ENCODE measurements around the gene VPS13A. TPM values are rescaled to one million over a fixed set of nuclear protein-coding genes. Genes with fewer than 3 reads are reported as not detected.

Gene VPS13A
- total and polyA plus RNA-seq, 4 donors = 3.7 to 58.3 (median 19.7) TPM

DNA sequence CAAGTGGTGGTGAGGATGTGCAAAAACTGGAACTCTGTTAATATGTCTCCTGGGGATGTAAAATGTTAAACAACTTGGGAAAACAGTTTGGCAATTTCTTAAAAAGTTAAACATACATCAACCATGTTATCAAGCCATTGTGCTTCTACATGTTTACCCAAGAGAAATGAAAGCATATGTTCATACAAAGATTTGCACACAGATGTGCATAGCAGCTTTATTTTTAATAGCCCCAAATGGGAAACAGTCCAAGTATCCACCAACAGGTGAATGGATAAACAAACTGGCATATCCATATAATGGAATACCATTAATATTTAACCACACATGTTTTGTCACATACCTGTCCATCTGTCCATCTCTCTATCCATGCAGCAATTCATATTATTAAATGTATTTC is 6.2 kb downstream of the VPS13A start:
- ATAC-seq (ENCODE audit: insufficient read depth, low FRiP score) (no peak), DNase-seq (no peak)
- Histone ChIP-seq H3K36me3 (ENCODE audit: control insufficient read depth in 4 of 4, insufficient read depth in 4 of 4, low read length in 4 of 4) (no peaks in the 10 kb centered on the region), H3K4me3 (no peak overlapping the region), H3K27me3 (ENCODE audit: control insufficient read depth in 3 of 3, insufficient read depth in 3 of 3, low read length in 2 of 3) (no peaks in the 10 kb centered on the region), H3K9me3 (ENCODE audit: control insufficient read depth in 4 of 4, insufficient read depth in 3 of 4, low read length in 3 of 4) (no peaks in the 10 kb centered on the region), H3K4me1 (ENCODE audit: control insufficient read depth in 5 of 5, insufficient read depth in 5 of 5, low read length in 5 of 5) (peaks cover 0 to 8% (median 3%) of the 10 kb centered on the region in 5 donors), H3K9ac (ENCODE audit: insufficient read depth in 1 of 2, low read length in 2 of 2) (no peak overlapping the region), H3K27ac (ENCODE audit: low read depth in 1 of 2, low read length in 1 of 2) (no peak overlapping the region)
- TF ChIP-seq, protein P1, sequence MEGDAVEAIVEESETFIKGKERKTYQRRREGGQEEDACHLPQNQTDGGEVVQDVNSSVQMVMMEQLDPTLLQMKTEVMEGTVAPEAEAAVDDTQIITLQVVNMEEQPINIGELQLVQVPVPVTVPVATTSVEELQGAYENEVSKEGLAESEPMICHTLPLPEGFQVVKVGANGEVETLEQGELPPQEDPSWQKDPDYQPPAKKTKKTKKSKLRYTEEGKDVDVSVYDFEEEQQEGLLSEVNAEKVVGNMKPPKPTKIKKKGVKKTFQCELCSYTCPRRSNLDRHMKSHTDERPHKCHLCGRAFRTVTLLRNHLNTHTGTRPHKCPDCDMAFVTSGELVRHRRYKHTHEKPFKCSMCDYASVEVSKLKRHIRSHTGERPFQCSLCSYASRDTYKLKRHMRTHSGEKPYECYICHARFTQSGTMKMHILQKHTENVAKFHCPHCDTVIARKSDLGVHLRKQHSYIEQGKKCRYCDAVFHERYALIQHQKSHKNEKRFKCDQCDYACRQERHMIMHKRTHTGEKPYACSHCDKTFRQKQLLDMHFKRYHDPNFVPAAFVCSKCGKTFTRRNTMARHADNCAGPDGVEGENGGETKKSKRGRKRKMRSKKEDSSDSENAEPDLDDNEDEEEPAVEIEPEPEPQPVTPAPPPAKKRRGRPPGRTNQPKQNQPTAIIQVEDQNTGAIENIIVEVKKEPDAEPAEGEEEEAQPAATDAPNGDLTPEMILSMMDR (IDR thresholded peaks at IDR 0.05; ENCODE audit: control extremely low read depth, extremely low read depth) = no peak

DNA sequence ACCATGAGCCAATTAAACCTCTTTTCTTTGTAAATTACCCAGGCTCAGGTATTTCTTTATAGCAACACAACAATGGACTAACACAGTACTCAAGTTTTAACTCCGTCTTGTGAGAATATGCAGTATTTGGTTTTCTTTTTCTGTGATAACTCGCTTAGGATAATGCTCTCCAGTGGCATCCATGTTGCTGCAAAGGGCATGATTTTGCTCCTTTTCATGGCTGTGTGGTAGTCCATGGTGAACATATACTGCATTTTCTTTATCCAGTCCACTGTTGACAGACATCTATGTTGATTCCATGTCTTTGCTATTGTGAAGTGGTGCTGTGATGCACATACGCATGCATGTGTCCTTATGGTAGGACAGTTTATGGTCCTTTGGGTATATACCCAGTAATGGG is 10.9 kb downstream of the VPS13A start:
- TF ChIP-seq, protein P1 (IDR thresholded peaks at IDR 0.05; ENCODE audit: control extremely low read depth, extremely low read depth) = no peak
- no peak for ATAC-seq (ENCODE audit: insufficient read depth, low FRiP score)
- Histone ChIP-seq H3K4me3 (no peak overlapping the region), H3K4me1 (ENCODE audit: control insufficient read depth in 5 of 5, insufficient read depth in 5 of 5, low read length in 5 of 5) (peaks cover 0 to 3% (median 0%) of the 10 kb centered on the region in 5 donors), H3K9me3 (ENCODE audit: control insufficient read depth in 4 of 4, insufficient read depth in 3 of 4, low read length in 3 of 4) (peaks cover 0 to 4% (median 0%) of the 10 kb centered on the region in 4 donors), H3K9ac (ENCODE audit: insufficient read depth in 1 of 2, low read length in 2 of 2) (no peak overlapping the region), H3K27ac (ENCODE audit: low read depth in 1 of 2, low read length in 1 of 2) (no peak overlapping the region), H3K27me3 (ENCODE audit: control insufficient read depth in 3 of 3, insufficient read depth in 3 of 3, low read length in 2 of 3) (no peaks in the 10 kb centered on the region), H3K36me3 (ENCODE audit: control insufficient read depth in 4 of 4, insufficient read depth in 4 of 4, low read length in 4 of 4) (no peaks in the 10 kb centered on the region)
- no peak for DNase-seq
- WGBS, 2 donors = 81 to 97% methylated on average over 3 of the region's 3 CpGs

DNA sequence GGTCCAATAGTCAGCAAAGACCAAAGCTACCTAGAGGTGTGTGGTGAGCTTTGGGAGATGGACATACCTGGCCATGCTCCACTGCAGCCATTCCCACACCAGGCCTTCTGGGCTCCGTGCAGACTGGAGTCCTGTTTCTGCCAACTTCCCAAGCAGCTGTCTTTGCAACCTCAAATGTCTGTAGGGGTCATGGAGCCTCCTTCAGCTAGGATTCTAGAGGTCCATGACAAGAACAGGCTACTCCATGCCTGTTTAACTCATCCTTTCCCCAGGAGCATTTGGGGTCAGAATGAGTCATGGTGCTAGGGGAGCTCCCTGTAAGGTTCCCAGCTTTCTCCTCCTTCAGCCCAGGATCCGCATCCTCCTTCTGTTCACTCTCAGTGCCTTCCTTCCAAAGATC is 17.1 kb downstream of the VPS13A start:
- no peak for ATAC-seq (ENCODE audit: insufficient read depth, low FRiP score)
- TF ChIP-seq, protein P1 (IDR thresholded peaks at IDR 0.05; ENCODE audit: control extremely low read depth, extremely low read depth) = no peak
- 94 to 100% methylated on average over 2 of the region's 2 CpGs for WGBS, 2 donors

DNA sequence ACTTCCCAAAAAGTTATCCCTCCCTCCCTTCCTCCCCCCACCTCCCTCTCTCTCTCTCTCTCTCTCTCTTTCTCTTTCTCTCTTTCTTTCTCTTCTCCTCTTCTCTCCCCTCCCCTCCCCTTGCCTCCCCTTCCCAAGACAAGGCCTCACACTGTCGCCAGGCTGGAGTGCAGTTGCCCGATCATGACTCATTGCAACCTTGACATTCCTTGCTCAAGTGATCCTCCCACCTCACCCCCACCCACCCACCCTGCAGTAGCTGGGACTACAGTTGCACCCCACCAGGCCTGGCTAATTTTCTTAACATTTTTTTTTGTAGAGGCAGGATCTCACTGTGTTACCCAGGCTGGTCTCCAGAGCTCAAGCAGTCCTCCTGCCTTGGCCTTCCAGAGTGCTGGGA is 32.8 kb downstream of the VPS13A start:
- no peaks in the 10 kb centered on the region for H3K4me1 ChIP-seq (ENCODE audit: control insufficient read depth in 5 of 5, insufficient read depth in 5 of 5, low read length in 5 of 5)
- no peaks in the 10 kb centered on the region for H3K9me3 ChIP-seq (ENCODE audit: control insufficient read depth in 4 of 4, insufficient read depth in 3 of 4, low read length in 3 of 4)
- no peak for DNase-seq
- TF ChIP-seq, protein P1 (IDR thresholded peaks at IDR 0.05; ENCODE audit: control extremely low read depth, extremely low read depth) = no peak
- 86 to 97% methylated on average over 2 of the region's 2 CpGs for WGBS, 2 donors
- no peak overlapping the region for H3K9ac ChIP-seq (ENCODE audit: insufficient read depth in 1 of 2, low read length in 2 of 2)
- no peaks in the 10 kb centered on the region for H3K27me3 ChIP-seq (ENCODE audit: control insufficient read depth in 3 of 3, insufficient read depth in 3 of 3, low read length in 2 of 3)
- ATAC-seq (ENCODE audit: insufficient read depth, low FRiP score) = no peak
- no peak overlapping the region for H3K27ac ChIP-seq (ENCODE audit: low read depth in 1 of 2, low read length in 1 of 2)
- peaks cover 0 to 9% (median 1%) of the 10 kb centered on the region in 4 donors for H3K36me3 ChIP-seq (ENCODE audit: control insufficient read depth in 4 of 4, insufficient read depth in 4 of 4, low read length in 4 of 4)
- no peak overlapping the region for H3K4me3 ChIP-seq

More for the DNA sequence above, 17.1 kb downstream of the VPS13A start:
- H3K36me3 ChIP-seq (ENCODE audit: control insufficient read depth in 4 of 4, insufficient read depth in 4 of 4, low read length in 4 of 4) = no peaks in the 10 kb centered on the region
- H3K9ac ChIP-seq (ENCODE audit: insufficient read depth in 1 of 2, low read length in 2 of 2) = no peak overlapping the region
- no peak overlapping the region for H3K27ac ChIP-seq (ENCODE audit: low read depth in 1 of 2, low read length in 1 of 2)
- H3K27me3 ChIP-seq (ENCODE audit: control insufficient read depth in 3 of 3, insufficient read depth in 3 of 3, low read length in 2 of 3) = no peaks in the 10 kb centered on the region
- no peak overlapping the region for H3K4me3 ChIP-seq
- H3K4me1 ChIP-seq (ENCODE audit: control insufficient read depth in 5 of 5, insufficient read depth in 5 of 5, low read length in 5 of 5) = peaks cover 0 to 3% (median 0%) of the 10 kb centered on the region in 5 donors
- DNase-seq = no peak
- H3K9me3 ChIP-seq (ENCODE audit: control insufficient read depth in 4 of 4, insufficient read depth in 3 of 4, low read length in 3 of 4) = no peaks in the 10 kb centered on the region

All from lung (tissue), 12 donors.